PC-9 (cell line): Measurements from ENCODE around the gene ZNF410. TPM values are rescaled to one million over a fixed set of nuclear protein-coding genes. Genes with fewer than 3 reads are reported as not detected.

Experiments
- BruUV-seq: library from RNA; stranded (reverse); fragments of 400-500 nt; replicated peaks from 2 replicates; lab custom pipeline; 2021; lab: Mats Ljungman, UMichigan
- CTCF ChIA-PET: fragments of 300-600 bp; sonication (Branson Sonifier 250); formaldehyde crosslinking; loops from one replicate; lab custom pipeline; 2022; ENCODE audit warnings: antibody characterized with exemption; lab: Charles Lee
- POLR2A ChIA-PET: fragments of 300-600 bp; sonication (Branson Sonifier 250); formaldehyde crosslinking; loops from one replicate; lab custom pipeline; 2022; ENCODE audit warnings: antibody characterized with exemption; ENCODE audit not compliant: unreplicated experiment; lab: Charles Lee
- DNase-seq, 2 experiments: peaks; one replicate each; pipeline versions ENCODE4 v3.0.0 to v3.0.0-alpha.2; 2015 to 2022; ENCODE audit warnings: mixed read lengths in 1 of 2
- H2AFZ ChIP-seq: fragments of 200-600 bp; sonication (generic); 2 replicates; pipeline ENCODE4 v1.8.1; 2017; ENCODE audit warnings: antibody characterized with exemption
- H3F3A ChIP-seq: fragments of 200-600 bp; sonication (generic); 2 replicates; pipeline ENCODE4 v1.8.1; 2017; ENCODE audit warnings: antibody characterized with exemption, mild to moderate bottlenecking, low read depth; ENCODE audit not compliant: insufficient read depth
- H3K27ac ChIP-seq: fragments of 200-600 bp; sonication (generic); 2 replicates; pipeline ENCODE4 v1.6.1; 2016; ENCODE audit warnings: mixed run types
- H3K27me3 ChIP-seq: fragments of 200-600 bp; sonication (generic); 2 replicates; pipeline ENCODE4 v1.6.1; 2016; ENCODE audit warnings: low read depth, mixed run types; ENCODE audit not compliant: insufficient read depth
- H3K36me3 ChIP-seq: fragments of 200-600 bp; sonication (generic); 2 replicates; pipeline ENCODE4 v1.6.1; 2016; ENCODE audit warnings: low read depth, mixed run types
- H3K4me1 ChIP-seq: fragments of 200-600 bp; sonication (generic); replicated peaks from 2 replicates; pipeline ENCODE4 v1.6.1; 2016; ENCODE audit warnings: mixed run types; ENCODE audit not compliant: insufficient read depth
- H3K4me2 ChIP-seq: fragments of 200-600 bp; sonication (generic); 2 replicates; pipeline ENCODE4 v1.6.1; 2017; ENCODE audit warnings: mixed run types
- H3K4me3 ChIP-seq: fragments of 200-600 bp; sonication (generic); 2 replicates; pipeline ENCODE4 v1.6.1; 2016; ENCODE audit warnings: mixed run types
- H3K79me2 ChIP-seq: fragments of 200-600 bp; sonication (generic); 2 replicates; pipeline ENCODE4 v1.6.1; 2017; ENCODE audit warnings: low read depth, mixed run types
- H3K9me2 ChIP-seq: fragments of 200-600 bp; sonication (generic); 2 replicates; pipeline ENCODE4 v1.8.1; 2017; ENCODE audit warnings: mild to moderate bottlenecking; ENCODE audit not compliant: insufficient read depth
- H3K9me3 ChIP-seq: fragments of 200-600 bp; sonication (generic); 2 replicates; pipeline ENCODE4 v1.8.1; 2016; ENCODE audit warnings: low read depth; ENCODE audit not compliant: insufficient read depth
- H4K20me1 ChIP-seq: fragments of 200-600 bp; sonication (generic); 2 replicates; pipeline ENCODE4 v1.8.1; 2017; ENCODE audit not compliant: insufficient read depth
- EZH2 ChIP-seq: fragments of 200-600 bp; sonication (generic); IDR thresholded peaks from 2 replicates; pipeline ENCODE4 v1.8.0; 2017; ENCODE audit warnings: antibody characterized with exemption, low read depth
- intact Hi-C: fragments of 100-400 bp; cut with micrococcal nuclease; formaldehyde crosslinking; loops from one replicate; pipeline ENCODE4 v1.10.0; 2022; ENCODE audit not compliant: unreplicated experiment
- total RNA-seq: library from RNA; stranded (reverse); gene quantifications from 2 replicates; pipeline ENCODE4 v1.2.3, GENCODE V29; 2021
- TF ChIP-seq, protein P1 (sequence below): fragments of 200-600 bp; sonication (generic); conservative IDR thresholded peaks from 2 replicates; pipeline ENCODE4 v1.6.1; 2017; ENCODE audit warnings: mixed run types, antibody characterized with exemption, mild to moderate bottlenecking, moderate library complexity

The ZNF410 gene
- total RNA-seq, 1 experiment from 2014 or later, result 38.6 TPM

DNA sequence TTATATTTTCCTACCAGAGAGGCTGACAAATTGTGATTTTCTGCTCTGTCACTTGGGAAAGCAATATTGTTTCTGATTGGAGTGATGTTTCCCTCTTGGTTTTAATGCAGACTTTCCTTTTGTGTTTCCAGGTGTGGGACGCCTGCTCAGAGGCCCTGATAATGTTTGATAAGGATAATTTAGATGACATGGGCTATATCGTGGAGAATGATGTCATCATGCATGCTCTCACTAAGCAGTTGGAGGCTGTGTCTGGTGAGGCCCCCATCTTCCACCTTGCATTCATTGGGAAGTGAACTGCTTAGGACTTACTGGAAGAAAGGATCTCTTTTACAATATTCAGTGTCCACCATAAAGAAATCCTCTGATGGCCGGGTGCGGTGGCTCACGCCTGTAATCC, 69.0 kb downstream of the ZNF410 start:
- peaks cover 6% of the 10 kb centered on the region; the same call in 1 of the 2 replicates for H3K36me3 ChIP-seq
- H3K79me2 ChIP-seq, result peaks cover 11% of the 10 kb centered on the region; the same call in 1 of the 2 replicates
- no peak overlapping the region for H3K27ac ChIP-seq
- ChIA-PET CTCF (no interaction called here), POLR2A (no interaction called here)
- peaks cover 5% of the 10 kb centered on the region; the same call in 1 of the 2 replicates for H3F3A ChIP-seq
- BruUV-seq, result no TSS peak
- no peak for DNase-seq
- H3K4me3 ChIP-seq, result no peak overlapping the region
- H3K4me2 ChIP-seq, result no peak overlapping the region
- intact Hi-C loops, result no loop called here
- no peak for TF ChIP-seq EZH2
- TF ChIP-seq, protein P1, sequence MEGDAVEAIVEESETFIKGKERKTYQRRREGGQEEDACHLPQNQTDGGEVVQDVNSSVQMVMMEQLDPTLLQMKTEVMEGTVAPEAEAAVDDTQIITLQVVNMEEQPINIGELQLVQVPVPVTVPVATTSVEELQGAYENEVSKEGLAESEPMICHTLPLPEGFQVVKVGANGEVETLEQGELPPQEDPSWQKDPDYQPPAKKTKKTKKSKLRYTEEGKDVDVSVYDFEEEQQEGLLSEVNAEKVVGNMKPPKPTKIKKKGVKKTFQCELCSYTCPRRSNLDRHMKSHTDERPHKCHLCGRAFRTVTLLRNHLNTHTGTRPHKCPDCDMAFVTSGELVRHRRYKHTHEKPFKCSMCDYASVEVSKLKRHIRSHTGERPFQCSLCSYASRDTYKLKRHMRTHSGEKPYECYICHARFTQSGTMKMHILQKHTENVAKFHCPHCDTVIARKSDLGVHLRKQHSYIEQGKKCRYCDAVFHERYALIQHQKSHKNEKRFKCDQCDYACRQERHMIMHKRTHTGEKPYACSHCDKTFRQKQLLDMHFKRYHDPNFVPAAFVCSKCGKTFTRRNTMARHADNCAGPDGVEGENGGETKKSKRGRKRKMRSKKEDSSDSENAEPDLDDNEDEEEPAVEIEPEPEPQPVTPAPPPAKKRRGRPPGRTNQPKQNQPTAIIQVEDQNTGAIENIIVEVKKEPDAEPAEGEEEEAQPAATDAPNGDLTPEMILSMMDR, result no peak
- no peaks in the 10 kb centered on the region for H3K9me3 ChIP-seq
- H3K4me1 ChIP-seq, result peaks cover 6% of the 10 kb centered on the region; the same call in 1 of the 2 replicates
- no peaks in the 10 kb centered on the region for H3K9me2 ChIP-seq
- no peaks in the 10 kb centered on the region for H3K27me3 ChIP-seq
- no peaks in the 10 kb centered on the region for H4K20me1 ChIP-seq
- H2AFZ ChIP-seq, result no peak overlapping the region

DNA sequence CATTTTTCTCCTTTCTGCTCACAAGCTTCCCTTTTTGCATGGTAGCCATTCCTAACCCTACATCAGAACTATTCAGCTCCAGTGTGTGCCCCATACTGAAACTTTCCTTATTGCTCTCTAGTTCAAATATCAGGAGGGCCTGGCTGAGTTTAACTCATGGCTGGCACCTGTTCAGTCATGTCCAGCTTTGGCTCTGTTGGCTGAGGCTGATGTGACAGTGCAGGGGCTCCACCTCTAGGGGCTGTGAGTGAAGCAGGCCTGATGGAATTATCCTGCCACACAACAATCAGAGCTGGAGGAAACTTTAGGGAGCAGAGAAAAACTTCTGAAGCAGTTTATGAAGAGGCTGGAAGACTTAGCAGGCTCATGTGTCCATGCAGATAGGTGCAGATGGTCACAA, 71.9 kb downstream of the ZNF410 start:
- no peaks in the 10 kb centered on the region for H3F3A ChIP-seq
- CTCF ChIA-PET, result no interaction called here
- no TSS peak for BruUV-seq

DNA sequence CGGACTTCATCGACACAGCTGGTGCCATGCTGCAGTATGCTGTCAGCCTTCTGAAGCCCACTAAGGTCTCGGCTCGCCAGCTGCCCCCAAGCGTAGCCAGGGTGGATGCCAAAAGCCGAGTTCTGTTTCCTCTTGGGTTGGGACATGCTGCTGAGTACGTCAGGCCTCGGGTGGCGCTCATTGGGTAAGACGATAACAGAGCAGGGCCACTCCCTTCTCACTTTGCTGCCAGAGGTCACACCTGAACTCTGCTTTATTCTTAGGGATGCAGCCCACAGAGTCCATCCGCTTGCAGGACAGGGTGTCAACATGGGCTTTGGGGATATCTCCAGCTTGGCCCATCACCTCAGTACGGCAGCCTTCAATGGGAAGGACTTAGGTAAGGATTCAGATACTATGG, 74.5 kb downstream of the ZNF410 start:
- CTCF ChIA-PET, result no interaction called here
- Histone ChIP-seq H3K4me1 (no peaks in the 10 kb centered on the region), H4K20me1 (no peaks in the 10 kb centered on the region), H3K9me3 (no peaks in the 10 kb centered on the region), H3K9me2 (no peaks in the 10 kb centered on the region; the same call in 1 of the 2 replicates), H3F3A (peaks cover 3% of the 10 kb centered on the region; the same call in 1 of the 2 replicates), H3K36me3 (peaks cover 16% of the 10 kb centered on the region; the same call in 1 of the 2 replicates), H3K4me2 (no peak overlapping the region), H3K27ac (no peak overlapping the region), H3K79me2 (no peaks in the 10 kb centered on the region), H3K4me3 (no peak overlapping the region), H2AFZ (no peak overlapping the region), H3K27me3 (no peaks in the 10 kb centered on the region)
- intact Hi-C loops, result no loop called here
- BruUV-seq, result no TSS peak
- POLR2A ChIA-PET, result no interaction called here
- TF ChIP-seq, protein P1, result no peak
- no peak for TF ChIP-seq EZH2
- no peak for DNase-seq

More for the DNA sequence above, 71.9 kb downstream of the ZNF410 start:
- Histone ChIP-seq H3K27me3 (no peaks in the 10 kb centered on the region), H3K36me3 (peaks cover 11% of the 10 kb centered on the region; the same call in 1 of the 2 replicates), H3K9me2 (no peaks in the 10 kb centered on the region; the same call in 1 of the 2 replicates), H3K4me3 (no peak overlapping the region), H3K27ac (no peak overlapping the region), H4K20me1 (no peaks in the 10 kb centered on the region), H3K79me2 (no peaks in the 10 kb centered on the region), H2AFZ (no peak overlapping the region), H3K4me2 (no peak overlapping the region), H3K9me3 (no peaks in the 10 kb centered on the region), H3K4me1 (no peaks in the 10 kb centered on the region)
- TF ChIP-seq EZH2, result no peak
- TF ChIP-seq, protein P1, result no peak
- DNase-seq, result no peak
- POLR2A ChIA-PET, result no interaction called here
- intact Hi-C loops, result no loop called here
